Activated CD4-positive, CD25-positive, alpha-beta regulatory T cell treated with anti-CD3 and anti-CD28 coated beads, Interleukin-2, amount 50 U/mL, for 24 hours (primary cell): ENCODE results near the gene ACTN4.
A peak's percentile ranks its signal among the peaks of the same experiment; 100 is the strongest.
"Not testable (repeated sequence)": the region's sequence is repeated elsewhere in the genome, so short reads cannot be mapped to it uniquely, and the experiment has no call there.

ENCODE experiments used
- ATAC-seq, 2 donors: fragments of 150-1000 bp; cut with Tn5 transposase; one replicate each; pipeline ENCODE4 v1.10.0; 2021; ENCODE audit warnings: mild to moderate bottlenecking in 1 of 2, moderate library complexity in 1 of 2

Gene ACTN4

GRCh38 chr19:38647368-38647965 lies at the start of gene ACTN4:
TSS of gene ACTN4 (plus strand) at chr19:38647649. CDS start at chr19:38647746, 97 bp downstream.
- peak; percentile 84 to 87 for ATAC-seq

- no peak for ATAC-seq
These were observed 47.7 kb upstream of the ACTN4 start for GRCh38 chr19:38599722-38600121.

DNA sequence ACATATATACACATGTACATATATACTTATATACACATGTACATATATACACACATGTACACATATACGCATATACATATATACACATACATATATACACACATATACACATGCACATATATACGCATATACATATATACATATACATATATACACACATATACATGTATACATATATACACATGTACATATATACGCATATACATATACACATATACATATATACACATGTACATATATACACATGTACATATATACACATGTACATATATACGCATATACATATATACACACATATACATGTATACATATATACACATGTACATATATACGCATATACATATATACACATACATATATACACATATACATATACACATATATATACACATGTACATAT lies 44.6 kb upstream of the ACTN4 start:
- ATAC-seq = not testable (repeated sequence)

- no peak for ATAC-seq
These were observed 41.3 kb upstream of the ACTN4 start for GRCh38 chr19:38606131-38606530.

DNA sequence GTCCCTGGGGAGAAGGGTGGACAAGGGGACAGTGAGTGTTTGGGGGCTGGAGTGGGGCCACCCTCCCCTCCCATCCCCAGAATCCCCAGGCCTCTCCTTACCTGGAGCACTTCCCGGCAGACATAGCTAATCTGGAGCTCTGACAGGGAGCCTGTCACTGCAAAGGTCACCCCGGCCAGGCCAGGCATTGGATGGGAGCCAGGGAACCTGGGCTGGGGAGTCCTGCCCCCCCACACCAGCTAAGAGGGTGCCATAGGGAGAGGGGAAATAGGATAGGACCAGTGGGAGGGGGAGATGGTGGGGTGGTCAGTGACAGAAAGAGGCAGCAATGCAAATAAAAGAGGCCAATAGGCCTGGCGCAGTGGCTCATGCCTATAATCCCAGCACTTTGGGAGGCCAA lies 33.2 kb upstream of the ACTN4 start:
- ATAC-seq = no peak

GRCh38 chr19:38615007-38615581 lies 32.4 kb upstream of the ACTN4 start:
- ATAC-seq = no peak

- no peak for ATAC-seq
These were observed 31.2 kb upstream of the ACTN4 start for GRCh38 chr19:38616265-38616664.

- ATAC-seq = no peak
These were observed 30.1 kb upstream of the ACTN4 start for GRCh38 chr19:38617283-38617763.

- peak; percentile 64 to 74 for ATAC-seq
These were observed 29.5 kb upstream of the ACTN4 start, which contains the start of gene MAP4K1 for GRCh38 chr19:38617764-38618589. TSS of gene MAP4K1 (minus strand) at chr19:38617953. CDS start at chr19:38617895, 58 bp downstream.

DNA sequence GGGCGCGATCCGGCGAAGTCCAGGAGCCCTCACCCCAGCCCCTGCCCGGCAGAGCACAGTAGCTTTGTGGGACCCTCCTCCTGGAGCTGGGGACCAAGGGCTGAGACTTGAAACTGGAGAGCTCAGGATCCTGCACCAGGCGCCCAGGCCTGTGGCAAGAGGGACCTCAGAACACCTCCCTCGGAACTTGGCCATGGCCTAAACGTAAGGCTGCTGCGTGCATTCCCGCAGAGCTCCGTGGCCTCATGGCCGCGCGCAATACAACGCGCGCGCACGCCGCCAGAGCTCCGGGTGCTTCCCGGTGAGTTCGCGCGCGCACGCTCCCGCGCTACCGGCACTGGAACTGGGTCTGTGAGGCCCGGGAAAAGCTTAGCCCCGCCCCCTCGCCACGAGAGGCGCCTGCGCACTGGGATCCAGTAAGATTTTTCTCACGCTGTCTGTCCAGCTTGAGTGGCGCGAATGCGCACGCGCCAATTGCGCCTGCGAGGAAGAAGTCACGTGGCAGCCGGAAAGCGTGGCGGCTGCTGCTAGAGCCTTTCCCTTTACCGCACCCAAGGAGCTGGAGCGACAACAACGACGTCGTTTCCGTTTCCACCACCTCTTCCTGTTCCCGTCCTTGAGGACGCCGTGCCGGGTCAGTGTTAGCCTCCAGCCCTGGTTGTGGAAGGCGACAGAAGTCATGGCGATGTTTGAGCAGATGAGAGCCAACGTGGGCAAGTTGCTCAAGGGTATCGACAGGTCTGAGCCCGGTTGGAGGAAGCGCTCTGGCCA lies 28.7 kb upstream of the ACTN4 start, which contains the start of gene EIF3K:
Gene EIF3K, plus strand, starts transcription at position 599 of the 771 bp plus-strand sequence. Its CDS starts 81 bp downstream, at position 680.
- ATAC-seq = peak; percentile 76 to 78

DNA sequence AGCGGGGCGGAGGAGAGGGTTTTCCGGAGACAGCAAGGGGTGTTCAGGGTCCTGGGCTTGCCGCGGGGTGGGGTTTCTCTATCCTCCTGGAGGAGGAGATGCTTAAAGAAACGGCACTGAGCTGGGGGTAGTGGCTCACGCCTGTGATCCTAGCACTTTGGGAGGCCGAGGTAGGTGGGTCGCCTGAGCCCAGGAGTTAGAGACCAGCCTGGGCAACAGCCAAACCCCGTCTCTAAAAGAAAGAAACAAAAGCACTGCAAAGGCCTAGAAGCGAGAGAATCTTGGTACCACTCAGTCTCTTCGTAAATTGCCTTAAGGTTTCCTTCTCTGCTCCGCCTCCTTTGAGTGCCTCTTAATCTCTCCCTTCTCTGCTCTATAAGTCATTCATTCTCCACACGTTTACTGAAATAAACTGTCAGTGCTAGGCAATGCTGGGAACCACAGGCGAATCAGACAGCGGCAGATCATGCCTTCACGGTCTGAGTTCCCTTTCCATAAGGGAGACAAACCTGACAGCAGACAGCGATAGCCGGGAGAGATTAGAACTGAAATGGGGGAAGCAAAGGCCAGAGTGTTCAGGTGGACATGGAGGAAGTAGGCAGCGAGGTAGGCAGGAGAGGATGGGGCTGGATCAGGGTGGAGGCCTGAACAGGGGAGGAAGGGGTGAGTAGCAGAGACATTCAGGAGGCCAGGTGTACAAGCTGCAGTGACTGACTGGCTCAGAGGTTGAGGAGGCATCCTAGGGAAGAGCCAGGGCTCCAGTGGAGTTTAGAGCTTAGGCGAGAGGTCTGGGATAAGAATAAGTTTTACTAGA lies 27.9 kb upstream of the ACTN4 start:
- ATAC-seq = peak in 1 of 2 donors; percentile 1

DNA sequence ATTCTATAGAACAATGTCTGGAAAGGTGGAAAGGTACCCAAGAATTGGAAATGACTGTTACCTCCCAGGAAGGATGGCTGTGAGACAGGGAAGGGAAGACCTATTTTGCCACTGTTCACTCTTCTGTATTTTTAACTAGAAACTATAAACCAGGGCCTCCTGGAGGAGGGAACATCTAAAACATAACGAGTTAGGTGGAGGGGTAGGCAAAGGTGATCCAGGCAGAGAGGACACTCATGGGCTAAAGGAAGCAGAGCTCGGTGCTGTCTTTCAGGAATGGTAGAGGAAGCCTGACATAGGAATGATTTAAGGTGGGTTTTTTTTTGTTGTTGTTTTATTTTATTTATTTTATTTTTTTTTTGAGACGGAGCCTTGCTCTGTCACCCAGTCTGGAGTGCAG lies 22.6 kb upstream of the ACTN4 start:
- ATAC-seq = no peak

DNA sequence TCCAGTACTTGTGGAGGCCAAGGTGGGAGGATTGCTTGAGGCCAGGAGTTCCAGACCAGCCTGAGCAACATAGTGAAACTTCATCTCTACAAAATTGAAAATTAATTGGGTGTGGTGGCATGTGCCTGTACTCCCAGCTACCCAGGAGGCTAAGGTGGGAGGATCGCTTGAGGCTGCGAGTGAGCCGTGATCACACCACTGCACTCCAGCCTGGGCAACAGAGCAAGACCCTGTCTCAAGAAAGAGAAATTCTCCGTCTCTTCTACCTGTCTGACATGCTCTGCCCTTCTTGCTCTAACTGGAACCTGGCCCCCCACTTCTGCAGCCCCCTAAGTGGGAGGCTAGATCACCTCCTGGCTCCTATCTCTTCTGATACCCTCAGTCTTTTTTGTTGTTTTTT lies 21.0 kb upstream of the ACTN4 start:
- ATAC-seq = no peak

DNA sequence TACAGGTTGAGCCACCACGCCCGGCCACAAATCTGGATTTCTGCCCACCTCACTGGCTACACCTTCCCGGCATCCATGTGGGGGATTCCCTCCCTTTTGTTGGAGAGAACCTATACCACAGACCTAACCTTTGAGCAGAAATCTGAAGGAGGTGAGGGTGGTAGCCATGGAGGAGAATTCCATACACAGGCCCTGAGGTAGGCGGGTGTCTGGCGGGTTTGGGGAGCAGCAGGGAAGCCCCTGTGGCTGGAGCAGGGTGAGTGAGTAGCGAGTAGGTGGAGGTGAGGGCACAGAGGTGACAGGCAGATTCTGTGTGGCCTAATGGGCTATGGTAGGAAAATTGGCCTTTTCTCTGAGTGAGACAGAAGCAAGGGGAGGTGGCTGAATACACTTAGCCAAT lies 17.9 kb upstream of the ACTN4 start:
- ATAC-seq = no peak

DNA sequence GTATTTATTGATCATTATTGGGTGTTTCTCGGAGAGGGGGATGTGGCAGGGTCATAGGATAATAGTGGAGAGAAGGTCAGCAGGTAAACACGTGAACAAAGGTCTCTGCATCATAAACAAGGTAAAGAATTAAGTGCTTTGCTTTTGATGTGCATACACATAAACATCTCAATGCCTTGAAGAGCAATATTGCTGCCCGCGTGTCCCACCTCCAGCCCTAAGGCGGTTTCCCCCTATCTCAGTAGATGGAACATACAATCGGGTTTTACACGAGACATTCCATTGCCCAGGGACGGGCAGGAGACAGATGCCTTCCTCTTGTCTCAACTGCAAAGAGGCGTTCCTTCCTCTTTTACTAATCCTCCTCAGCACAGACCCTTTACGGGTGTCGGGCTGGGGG lies 16.1 kb upstream of the ACTN4 start:
- ATAC-seq = not testable (repeated sequence)

DNA sequence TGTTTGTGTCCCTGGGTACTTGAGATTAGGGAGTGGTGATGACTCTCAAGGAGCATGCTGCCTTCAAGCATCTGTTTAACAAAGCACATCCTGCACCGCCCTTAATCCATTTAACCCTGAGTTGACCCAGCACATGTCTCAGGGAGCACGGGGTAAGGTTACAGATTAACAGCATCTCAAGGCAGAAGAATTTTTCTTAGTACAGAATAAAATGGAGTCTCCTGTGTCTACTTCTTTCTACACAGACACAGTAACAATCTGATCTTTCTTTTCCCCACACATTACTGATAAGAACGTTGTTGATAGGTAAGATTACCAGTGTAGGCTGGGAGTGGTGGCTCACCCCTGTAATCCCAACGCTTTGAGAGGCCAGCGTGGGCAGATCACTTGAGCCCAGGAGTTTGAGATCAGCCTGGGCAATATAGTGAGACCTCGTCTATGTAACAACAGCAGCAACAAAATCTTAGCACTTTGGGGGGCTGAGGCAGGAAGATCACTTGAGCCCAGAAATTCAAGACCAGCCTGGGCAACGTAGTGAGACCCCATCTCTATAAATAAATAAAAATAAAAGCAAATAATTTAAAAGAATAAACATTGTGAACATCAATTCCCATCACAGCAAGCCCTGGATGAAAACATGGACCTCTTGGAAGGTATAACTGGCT lies 15.5 kb upstream of the ACTN4 start:
- ATAC-seq = not testable (repeated sequence)

- ATAC-seq = no peak
These were observed 14.8 kb upstream of the ACTN4 start for GRCh38 chr19:38632476-38633213.

- ATAC-seq = no peak
These were observed 12.5 kb upstream of the ACTN4 start for GRCh38 chr19:38634757-38635482.

DNA sequence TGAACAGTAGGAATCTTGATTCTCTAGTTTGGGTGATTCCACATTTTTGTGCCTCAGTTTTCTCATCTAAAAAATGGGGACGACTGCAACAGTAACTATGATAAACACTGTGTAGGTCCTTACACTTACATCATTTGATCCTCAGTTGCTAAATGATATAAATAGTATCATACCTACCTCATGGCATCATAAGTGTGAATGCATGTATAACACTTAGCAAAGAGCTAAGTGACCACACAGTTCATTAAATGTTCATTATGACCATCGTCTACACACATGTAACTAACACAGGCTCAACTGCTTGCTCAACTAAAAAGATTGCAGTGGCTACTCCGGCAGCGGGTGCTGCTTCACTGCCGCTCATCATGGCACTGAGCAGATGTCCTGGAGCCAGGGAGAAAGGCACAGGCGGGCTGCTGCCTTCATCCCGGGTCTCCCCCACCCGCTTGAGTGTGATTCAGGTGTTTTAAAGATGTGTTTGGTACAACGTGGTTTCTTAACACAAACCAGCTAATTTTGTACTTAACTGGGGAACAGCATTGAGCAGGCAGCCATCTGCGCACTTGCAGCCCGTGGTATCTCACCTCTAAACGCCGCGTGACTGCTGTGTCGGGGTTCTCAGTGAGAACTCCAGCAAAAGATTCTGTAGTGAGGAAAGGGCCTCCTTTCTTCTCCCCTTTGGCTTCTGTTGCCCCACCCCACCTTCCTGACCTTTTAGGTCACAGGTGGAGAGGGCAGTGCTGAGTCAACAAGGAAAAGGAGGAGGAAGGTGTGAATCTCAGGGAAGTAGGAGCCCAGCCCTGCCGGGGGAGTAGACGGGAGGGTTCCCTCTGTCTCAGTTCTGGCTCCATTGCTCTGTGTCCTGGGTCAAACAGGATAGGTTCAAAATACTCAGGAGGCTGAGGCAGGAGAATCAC lies 11.7 kb upstream of the ACTN4 start:
- no peak for ATAC-seq
